ENCODE data around the gene MYO6. TPM values are rescaled to one million over a fixed set of nuclear protein-coding genes. Genes with fewer than 3 reads are reported as not detected.

The MYO6 gene
- total RNA-seq, 2 experiments from 2014 or later: not detected

DNA sequence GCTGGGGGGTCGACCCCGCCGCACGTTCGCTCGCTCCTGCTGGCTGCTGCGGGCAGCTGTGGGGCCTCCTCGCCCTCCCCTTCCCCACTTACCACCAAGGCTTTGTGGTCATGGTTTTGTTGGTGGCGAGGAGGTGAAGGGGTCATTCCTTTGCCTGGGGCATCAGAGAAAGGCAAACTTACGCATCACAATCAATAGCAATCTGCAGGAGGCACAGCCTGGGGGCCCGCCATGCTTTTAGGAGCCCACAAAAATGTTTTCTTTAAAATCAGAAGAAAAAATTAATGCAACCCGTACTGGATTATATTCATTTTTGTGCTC is 186.4 kb downstream of the MYO6 start:
- H4K20me1 ChIP-seq (ENCODE audit: insufficient read depth, low read length): no peaks in the 10 kb centered on the region
- H3K36me3 ChIP-seq (ENCODE audit: insufficient read depth, low read length): no peaks in the 10 kb centered on the region
- CTCF ChIA-PET (ENCODE audit: unreplicated experiment): no interaction called here
- no peaks in the 10 kb centered on the region for H3K9me3 ChIP-seq (ENCODE audit: low read length)
- DNase-seq (ENCODE audit: low spot score): no peak
- intact Hi-C loops (cut with micrococcal nuclease; ENCODE audit: unreplicated experiment): no loop called here
- POLR2A ChIA-PET: interaction anchor here (0.6 kb wide), 1 partner anchor 94 kb away, joined by 3 read pairs; no protein-coding TSS in a partner anchor
- BruUV-seq (replicated peaks): no TSS peak
- H3K4me2 ChIP-seq (ENCODE audit: low read length): no peak overlapping the region
- H2AFZ ChIP-seq (ENCODE audit: low read length): no peak overlapping the region
- H3K79me2 ChIP-seq (ENCODE audit: insufficient read depth, low read depth, low read length): no peaks in the 10 kb centered on the region
- H3K4me3 ChIP-seq (ENCODE audit: low read depth, low read length, poor library complexity, severe bottlenecking): no peak overlapping the region
- TF ChIP-seq EZH2phosphoT487 (IDR thresholded peaks at IDR 0.05; ENCODE audit: borderline replicate concordance, low read depth, low read length): no peak
- TF ChIP-seq, protein P1, sequence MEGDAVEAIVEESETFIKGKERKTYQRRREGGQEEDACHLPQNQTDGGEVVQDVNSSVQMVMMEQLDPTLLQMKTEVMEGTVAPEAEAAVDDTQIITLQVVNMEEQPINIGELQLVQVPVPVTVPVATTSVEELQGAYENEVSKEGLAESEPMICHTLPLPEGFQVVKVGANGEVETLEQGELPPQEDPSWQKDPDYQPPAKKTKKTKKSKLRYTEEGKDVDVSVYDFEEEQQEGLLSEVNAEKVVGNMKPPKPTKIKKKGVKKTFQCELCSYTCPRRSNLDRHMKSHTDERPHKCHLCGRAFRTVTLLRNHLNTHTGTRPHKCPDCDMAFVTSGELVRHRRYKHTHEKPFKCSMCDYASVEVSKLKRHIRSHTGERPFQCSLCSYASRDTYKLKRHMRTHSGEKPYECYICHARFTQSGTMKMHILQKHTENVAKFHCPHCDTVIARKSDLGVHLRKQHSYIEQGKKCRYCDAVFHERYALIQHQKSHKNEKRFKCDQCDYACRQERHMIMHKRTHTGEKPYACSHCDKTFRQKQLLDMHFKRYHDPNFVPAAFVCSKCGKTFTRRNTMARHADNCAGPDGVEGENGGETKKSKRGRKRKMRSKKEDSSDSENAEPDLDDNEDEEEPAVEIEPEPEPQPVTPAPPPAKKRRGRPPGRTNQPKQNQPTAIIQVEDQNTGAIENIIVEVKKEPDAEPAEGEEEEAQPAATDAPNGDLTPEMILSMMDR (conservative IDR thresholded peaks at IDR 0.05; ENCODE audit: low read length): no peak
- no peaks in the 10 kb centered on the region for H3K4me1 ChIP-seq (ENCODE audit: insufficient read depth, low read length, poor library complexity, severe bottlenecking)
- no peaks in the 10 kb centered on the region for H3K9me2 ChIP-seq (ENCODE audit: insufficient read depth, low read length)
- H3K27ac ChIP-seq (ENCODE audit: low read depth, low read length, poor library complexity, severe bottlenecking): no peak overlapping the region

DNA sequence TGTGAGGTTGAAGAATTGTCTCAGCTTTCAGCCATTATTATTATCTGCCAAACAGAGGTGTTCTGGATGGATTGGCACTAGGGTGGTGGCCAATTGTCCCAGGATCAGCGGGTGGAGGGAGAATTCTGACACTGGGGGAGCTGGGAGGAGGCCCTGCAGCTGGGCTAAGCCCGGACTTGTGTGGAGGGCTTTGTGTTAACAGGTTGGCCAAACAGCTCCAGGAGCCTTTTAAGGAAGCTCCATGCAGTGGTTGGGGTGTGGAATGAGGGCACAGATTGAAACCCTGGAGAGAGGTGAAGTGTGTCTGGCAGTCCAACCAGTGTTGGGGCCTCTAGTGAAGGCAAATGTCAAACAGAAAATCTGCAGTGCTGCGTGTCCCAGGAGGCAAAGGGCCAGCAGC is 187.6 kb downstream of the MYO6 start:
- intact Hi-C loops (cut with micrococcal nuclease; ENCODE audit: unreplicated experiment): no loop called here
- Histone ChIP-seq H3K79me2 (ENCODE audit: insufficient read depth, low read depth, low read length) (no peaks in the 10 kb centered on the region), H3K4me3 (ENCODE audit: low read depth, low read length, poor library complexity, severe bottlenecking) (no peak overlapping the region), H3K4me2 (ENCODE audit: low read length) (no peak overlapping the region), H3K4me1 (ENCODE audit: insufficient read depth, low read length, poor library complexity, severe bottlenecking) (no peaks in the 10 kb centered on the region), H3K9me2 (ENCODE audit: insufficient read depth, low read length) (no peaks in the 10 kb centered on the region), H2AFZ (ENCODE audit: low read length) (no peak overlapping the region), H3K9me3 (ENCODE audit: low read length) (no peaks in the 10 kb centered on the region), H4K20me1 (ENCODE audit: insufficient read depth, low read length) (no peaks in the 10 kb centered on the region), H3K27ac (ENCODE audit: low read depth, low read length, poor library complexity, severe bottlenecking) (no peak overlapping the region), H3K36me3 (ENCODE audit: insufficient read depth, low read length) (no peaks in the 10 kb centered on the region)
- ChIA-PET POLR2A (no interaction called here), CTCF (ENCODE audit: unreplicated experiment) (no interaction called here)
- no TSS peak for BruUV-seq (replicated peaks)
- TF ChIP-seq, protein P1 (conservative IDR thresholded peaks at IDR 0.05; ENCODE audit: low read length): no peak
- TF ChIP-seq EZH2phosphoT487 (IDR thresholded peaks at IDR 0.05; ENCODE audit: borderline replicate concordance, low read depth, low read length): no peak
- DNase-seq (ENCODE audit: low spot score): no peak

DNA sequence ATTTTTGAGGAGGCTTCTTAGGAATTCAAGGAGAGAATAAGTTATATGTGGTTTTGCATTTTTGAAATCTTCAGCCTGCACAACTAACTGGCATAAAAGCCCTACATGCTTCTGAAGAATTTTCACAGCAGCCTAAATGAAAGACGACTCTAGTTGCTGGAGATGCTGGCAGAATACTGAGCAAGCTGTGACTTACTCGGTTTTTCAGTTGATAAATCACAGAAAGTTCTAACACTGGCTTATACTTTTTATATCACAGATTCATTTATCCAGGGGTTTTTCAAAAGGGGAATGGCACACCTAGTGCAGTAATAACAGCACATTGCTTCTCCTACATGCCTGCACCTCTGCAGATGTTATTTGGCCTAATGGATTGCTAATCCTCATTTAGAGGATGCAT is 188.8 kb downstream of the MYO6 start:
- ChIA-PET CTCF (ENCODE audit: unreplicated experiment) (no interaction called here), POLR2A (no interaction called here)
- Histone ChIP-seq H4K20me1 (ENCODE audit: insufficient read depth, low read length) (no peaks in the 10 kb centered on the region), H3K9me2 (ENCODE audit: insufficient read depth, low read length) (no peaks in the 10 kb centered on the region), H3K9me3 (ENCODE audit: low read length) (no peaks in the 10 kb centered on the region), H3K4me1 (ENCODE audit: insufficient read depth, low read length, poor library complexity, severe bottlenecking) (no peaks in the 10 kb centered on the region), H3K27ac (ENCODE audit: low read depth, low read length, poor library complexity, severe bottlenecking) (no peak overlapping the region), H3K36me3 (ENCODE audit: insufficient read depth, low read length) (no peaks in the 10 kb centered on the region), H3K79me2 (ENCODE audit: insufficient read depth, low read depth, low read length) (no peaks in the 10 kb centered on the region), H3K4me3 (ENCODE audit: low read depth, low read length, poor library complexity, severe bottlenecking) (no peak overlapping the region), H2AFZ (ENCODE audit: low read length) (no peak overlapping the region), H3K4me2 (ENCODE audit: low read length) (no peak overlapping the region)
- TF ChIP-seq, protein P1 (conservative IDR thresholded peaks at IDR 0.05; ENCODE audit: low read length): no peak
- no peak for TF ChIP-seq EZH2phosphoT487 (IDR thresholded peaks at IDR 0.05; ENCODE audit: borderline replicate concordance, low read depth, low read length)
- intact Hi-C loops (cut with micrococcal nuclease; ENCODE audit: unreplicated experiment): no loop called here
- BruUV-seq (replicated peaks): no TSS peak
- no peak for DNase-seq (ENCODE audit: low spot score)

Measured in OCI-LY7 (cell line).